Measurements from ENCODE around the gene MAP4. TPM values are rescaled to one million over a fixed set of nuclear protein-coding genes. Genes with fewer than 3 reads are reported as not detected.

MAP4 gene
- total and polyA plus RNA-seq, 4 donors, result 16.6 to 41.4 (median 30.8) TPM

GRCh38 chr3:47874438-47874837 lies 141.8 kb downstream of the MAP4 start (continued):
- TF ChIP-seq CTCF (IDR thresholded peaks at IDR 0.05; ENCODE audit: low read depth, low read length, missing input control), result no peak

GRCh38 chr3:47872916-47873315 lies 143.3 kb downstream of the MAP4 start:
- Histone ChIP-seq H3K9me3 (ENCODE audit: control insufficient read depth in 4 of 4, low read length in 3 of 4) (no peaks in the 10 kb centered on the region), H3K4me3 (ENCODE audit: low read depth in 1 of 3, low read length in 3 of 3) (no peak overlapping the region), H3K27ac (ENCODE audit: low read depth in 1 of 2, low read length in 2 of 2) (no peak overlapping the region), H3K27me3 (ENCODE audit: control insufficient read depth in 4 of 4, insufficient read depth in 4 of 4, low read length in 3 of 4) (no peaks in the 10 kb centered on the region), H3K36me3 (ENCODE audit: control insufficient read depth in 4 of 4, insufficient read depth in 3 of 4, low read depth in 1 of 4, low read length in 3 of 4) (peaks cover 13 to 53% (median 39%) of the 10 kb centered on the region in 4 donors), H3K4me1 (ENCODE audit: control insufficient read depth in 4 of 4, insufficient read depth in 4 of 4, low read length in 3 of 4) (no peaks in the 10 kb centered on the region), H3K9ac (ENCODE audit: low read depth in 1 of 2, low read length in 2 of 2) (no peak overlapping the region)
- no peak for DNase-seq (ENCODE audit: low spot score)
- WGBS, result 91% methylated on average over 4 of the region's 4 CpGs
- TF ChIP-seq TAF1 (conservative IDR thresholded peaks at IDR 0.05), result no peak
- no peak for TF ChIP-seq RXRA (IDR thresholded peaks at IDR 0.05)

- no peak for DNase-seq (ENCODE audit: low spot score)
- Histone ChIP-seq H3K4me3 (ENCODE audit: low read depth in 1 of 3, low read length in 3 of 3) (no peak overlapping the region), H3K9me3 (ENCODE audit: control insufficient read depth in 4 of 4, low read length in 3 of 4) (no peaks in the 10 kb centered on the region), H3K27ac (ENCODE audit: low read depth in 1 of 2, low read length in 2 of 2) (no peak overlapping the region), H3K4me1 (ENCODE audit: control insufficient read depth in 4 of 4, insufficient read depth in 4 of 4, low read length in 3 of 4) (no peaks in the 10 kb centered on the region), H3K27me3 (ENCODE audit: control insufficient read depth in 4 of 4, insufficient read depth in 4 of 4, low read length in 3 of 4) (no peaks in the 10 kb centered on the region), H3K36me3 (ENCODE audit: control insufficient read depth in 4 of 4, insufficient read depth in 3 of 4, low read depth in 1 of 4, low read length in 3 of 4) (peaks cover 13 to 62% (median 43%) of the 10 kb centered on the region in 4 donors), H3K9ac (ENCODE audit: low read depth in 1 of 2, low read length in 2 of 2) (no peak overlapping the region)
- WGBS, result 95% methylated on average over 2 of the region's 2 CpGs
- TF ChIP-seq FOXA1 (IDR thresholded peaks at IDR 0.05), result no peak
- TF ChIP-seq CTCF (IDR thresholded peaks at IDR 0.05; ENCODE audit: low read depth, low read length, missing input control), result no peak
- no peak for TF ChIP-seq YY1 (IDR thresholded peaks at IDR 0.05)
- TF ChIP-seq MAX (IDR thresholded peaks at IDR 0.05), result no peak
These were observed 144.8 kb downstream of the MAP4 start for GRCh38 chr3:47871389-47871788.

- DNase-seq (ENCODE audit: low spot score), result no peak
- WGBS, result 97% methylated on average over 12 of the region's 12 CpGs
- no peak for TF ChIP-seq FOXA2 (IDR thresholded peaks at IDR 0.05)
- TF ChIP-seq MAX (IDR thresholded peaks at IDR 0.05), result no peak
- TF ChIP-seq CTCF (IDR thresholded peaks at IDR 0.05; ENCODE audit: low read depth, low read length, missing input control), result no peak
- no peak for TF ChIP-seq SP1 (IDR thresholded peaks at IDR 0.05)
- no peak for TF ChIP-seq ZBTB33 (IDR thresholded peaks at IDR 0.05)
- TF ChIP-seq REST (IDR thresholded peaks at IDR 0.05), result no peak
- TF ChIP-seq YY1 (IDR thresholded peaks at IDR 0.05), result no peak
- TF ChIP-seq FOXA1 (IDR thresholded peaks at IDR 0.05), result no peak
- no peak for TF ChIP-seq HNF4A (conservative IDR thresholded peaks at IDR 0.05)
These were observed 145.4 kb downstream of the MAP4 start for GRCh38 chr3:47870702-47871260.

More at GRCh38 chr3:47870702-47871260, 145.4 kb downstream of the MAP4 start:
- Histone ChIP-seq H3K36me3 (ENCODE audit: control insufficient read depth in 4 of 4, insufficient read depth in 3 of 4, low read depth in 1 of 4, low read length in 3 of 4) (peaks cover 13 to 62% (median 43%) of the 10 kb centered on the region in 4 donors), H3K9ac (ENCODE audit: low read depth in 1 of 2, low read length in 2 of 2) (no peak overlapping the region), H3K27me3 (ENCODE audit: control insufficient read depth in 4 of 4, insufficient read depth in 4 of 4, low read length in 3 of 4) (no peaks in the 10 kb centered on the region), H3K9me3 (ENCODE audit: control insufficient read depth in 4 of 4, low read length in 3 of 4) (no peaks in the 10 kb centered on the region), H3K4me1 (ENCODE audit: control insufficient read depth in 4 of 4, insufficient read depth in 4 of 4, low read length in 3 of 4) (no peaks in the 10 kb centered on the region), H3K27ac (ENCODE audit: low read depth in 1 of 2, low read length in 2 of 2) (no peak overlapping the region), H3K4me3 (ENCODE audit: low read depth in 1 of 3, low read length in 3 of 3) (no peak overlapping the region)

All from liver (tissue), 9 donors.